ENCODE measurements around the gene SLC35B2. TPM values are rescaled to one million over a fixed set of nuclear protein-coding genes. Genes with fewer than 3 reads are reported as not detected.

SLC35B2 gene
- total RNA-seq, 1 experiment from 2014 or later = 28.9 TPM

DNA sequence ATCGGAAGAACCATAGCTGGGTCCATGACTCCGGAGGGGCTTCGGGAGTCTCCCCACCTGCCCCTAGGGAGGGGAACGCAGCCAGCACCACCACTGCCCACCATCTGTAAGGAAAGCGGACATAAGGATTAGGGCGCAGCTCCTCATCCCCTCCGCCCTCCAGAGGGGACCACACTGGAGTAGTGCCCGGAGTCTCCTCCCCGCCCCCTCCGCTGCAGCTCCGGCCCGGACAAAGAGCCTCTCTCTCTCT lies 628 bp downstream of the SLC35B2 start:
- Mint-ChIP-seq H3K36me3 (peaks cover 41% of the 10 kb centered on the region), H3K27ac (peak overlapping the region; percentile 87), H3K4me1 (peaks cover 30% of the 10 kb centered on the region), H3K4me3 (peak overlapping the region; percentile 83), H3K27me3 (ENCODE audit: low read depth) (no peaks in the 10 kb centered on the region), H3K9me3 (no peaks in the 10 kb centered on the region)
- CTCF ChIA-PET = interaction anchor here (0.6 to 4.4 kb wide), 39 partner anchors 8 to 627 kb away, joined by 3 to 76 read pairs (median 4); partner anchors contain the start of genes AARS2, HSP90AB1, SLC29A1 and TMEM151B
- TF ChIP-seq JUN (CRISPR knock-in tag; IDR thresholded peaks at IDR 0.05) (no peak), SP1 (CRISPR knock-in tag; conservative IDR thresholded peaks at IDR 0.05) (no peak), ZNF671 (CRISPR knock-in tag; IDR thresholded peaks at IDR 0.05) (0 out of 2 replicates have a peak, but pooled peaks have one; percentile 28)
- TF ChIP-seq, protein P1, sequence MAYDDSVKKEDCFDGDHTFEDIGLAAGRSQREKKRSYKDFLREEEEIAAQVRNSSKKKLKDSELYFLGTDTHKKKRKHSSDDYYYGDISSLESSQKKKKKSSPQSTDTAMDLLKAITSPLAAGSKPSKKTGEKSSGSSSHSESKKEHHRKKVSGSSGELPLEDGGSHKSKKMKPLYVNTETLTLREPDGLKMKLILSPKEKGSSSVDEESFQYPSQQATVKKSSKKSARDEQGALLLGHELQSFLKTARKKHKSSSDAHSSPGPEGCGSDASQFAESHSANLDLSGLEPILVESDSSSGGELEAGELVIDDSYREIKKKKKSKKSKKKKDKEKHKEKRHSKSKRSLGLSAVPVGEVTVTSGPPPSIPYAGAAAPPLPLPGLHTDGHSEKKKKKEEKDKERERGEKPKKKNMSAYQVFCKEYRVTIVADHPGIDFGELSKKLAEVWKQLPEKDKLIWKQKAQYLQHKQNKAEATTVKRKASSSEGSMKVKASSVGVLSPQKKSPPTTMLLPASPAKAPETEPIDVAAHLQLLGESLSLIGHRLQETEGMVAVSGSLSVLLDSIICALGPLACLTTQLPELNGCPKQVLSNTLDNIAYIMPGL (CRISPR knock-in tag; IDR thresholded peaks at IDR 0.05) = no peak
- TF ChIP-seq, protein P2, sequence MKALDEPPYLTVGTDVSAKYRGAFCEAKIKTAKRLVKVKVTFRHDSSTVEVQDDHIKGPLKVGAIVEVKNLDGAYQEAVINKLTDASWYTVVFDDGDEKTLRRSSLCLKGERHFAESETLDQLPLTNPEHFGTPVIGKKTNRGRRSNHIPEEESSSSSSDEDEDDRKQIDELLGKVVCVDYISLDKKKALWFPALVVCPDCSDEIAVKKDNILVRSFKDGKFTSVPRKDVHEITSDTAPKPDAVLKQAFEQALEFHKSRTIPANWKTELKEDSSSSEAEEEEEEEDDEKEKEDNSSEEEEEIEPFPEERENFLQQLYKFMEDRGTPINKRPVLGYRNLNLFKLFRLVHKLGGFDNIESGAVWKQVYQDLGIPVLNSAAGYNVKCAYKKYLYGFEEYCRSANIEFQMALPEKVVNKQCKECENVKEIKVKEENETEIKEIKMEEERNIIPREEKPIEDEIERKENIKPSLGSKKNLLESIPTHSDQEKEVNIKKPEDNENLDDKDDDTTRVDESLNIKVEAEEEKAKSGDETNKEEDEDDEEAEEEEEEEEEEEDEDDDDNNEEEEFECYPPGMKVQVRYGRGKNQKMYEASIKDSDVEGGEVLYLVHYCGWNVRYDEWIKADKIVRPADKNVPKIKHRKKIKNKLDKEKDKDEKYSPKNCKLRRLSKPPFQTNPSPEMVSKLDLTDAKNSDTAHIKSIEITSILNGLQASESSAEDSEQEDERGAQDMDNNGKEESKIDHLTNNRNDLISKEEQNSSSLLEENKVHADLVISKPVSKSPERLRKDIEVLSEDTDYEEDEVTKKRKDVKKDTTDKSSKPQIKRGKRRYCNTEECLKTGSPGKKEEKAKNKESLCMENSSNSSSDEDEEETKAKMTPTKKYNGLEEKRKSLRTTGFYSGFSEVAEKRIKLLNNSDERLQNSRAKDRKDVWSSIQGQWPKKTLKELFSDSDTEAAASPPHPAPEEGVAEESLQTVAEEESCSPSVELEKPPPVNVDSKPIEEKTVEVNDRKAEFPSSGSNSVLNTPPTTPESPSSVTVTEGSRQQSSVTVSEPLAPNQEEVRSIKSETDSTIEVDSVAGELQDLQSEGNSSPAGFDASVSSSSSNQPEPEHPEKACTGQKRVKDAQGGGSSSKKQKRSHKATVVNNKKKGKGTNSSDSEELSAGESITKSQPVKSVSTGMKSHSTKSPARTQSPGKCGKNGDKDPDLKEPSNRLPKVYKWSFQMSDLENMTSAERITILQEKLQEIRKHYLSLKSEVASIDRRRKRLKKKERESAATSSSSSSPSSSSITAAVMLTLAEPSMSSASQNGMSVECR (CRISPR knock-in tag; IDR thresholded peaks at IDR 0.05; ENCODE audit: borderline replicate concordance) = 0 out of 2 replicates have a peak, but pooled peaks have one; percentile 3
- TF ChIP-seq, protein P3, sequence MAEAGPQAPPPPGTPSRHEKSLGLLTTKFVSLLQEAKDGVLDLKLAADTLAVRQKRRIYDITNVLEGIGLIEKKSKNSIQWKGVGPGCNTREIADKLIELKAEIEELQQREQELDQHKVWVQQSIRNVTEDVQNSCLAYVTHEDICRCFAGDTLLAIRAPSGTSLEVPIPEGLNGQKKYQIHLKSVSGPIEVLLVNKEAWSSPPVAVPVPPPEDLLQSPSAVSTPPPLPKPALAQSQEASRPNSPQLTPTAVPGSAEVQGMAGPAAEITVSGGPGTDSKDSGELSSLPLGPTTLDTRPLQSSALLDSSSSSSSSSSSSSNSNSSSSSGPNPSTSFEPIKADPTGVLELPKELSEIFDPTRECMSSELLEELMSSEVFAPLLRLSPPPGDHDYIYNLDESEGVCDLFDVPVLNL (CRISPR knock-in tag; IDR thresholded peaks at IDR 0.05; ENCODE audit: borderline replicate concordance, low read depth) = 0 out of 2 replicates have a peak, but pooled peaks have one; percentile 5
- TF ChIP-seq, protein P4, sequence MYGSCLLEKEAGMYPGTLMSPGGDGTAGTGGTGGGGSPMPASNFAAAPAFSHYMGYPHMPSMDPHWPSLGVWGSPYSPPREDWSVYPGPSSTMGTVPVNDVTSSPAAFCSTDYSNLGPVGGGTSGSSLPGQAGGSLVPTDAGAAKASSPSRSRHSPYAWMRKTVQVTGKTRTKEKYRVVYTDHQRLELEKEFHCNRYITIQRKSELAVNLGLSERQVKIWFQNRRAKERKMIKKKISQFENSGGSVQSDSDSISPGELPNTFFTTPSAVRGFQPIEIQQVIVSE (CRISPR knock-in tag; IDR thresholded peaks at IDR 0.05; ENCODE audit: borderline replicate concordance) = no peak
- TF ChIP-seq, protein P5, sequence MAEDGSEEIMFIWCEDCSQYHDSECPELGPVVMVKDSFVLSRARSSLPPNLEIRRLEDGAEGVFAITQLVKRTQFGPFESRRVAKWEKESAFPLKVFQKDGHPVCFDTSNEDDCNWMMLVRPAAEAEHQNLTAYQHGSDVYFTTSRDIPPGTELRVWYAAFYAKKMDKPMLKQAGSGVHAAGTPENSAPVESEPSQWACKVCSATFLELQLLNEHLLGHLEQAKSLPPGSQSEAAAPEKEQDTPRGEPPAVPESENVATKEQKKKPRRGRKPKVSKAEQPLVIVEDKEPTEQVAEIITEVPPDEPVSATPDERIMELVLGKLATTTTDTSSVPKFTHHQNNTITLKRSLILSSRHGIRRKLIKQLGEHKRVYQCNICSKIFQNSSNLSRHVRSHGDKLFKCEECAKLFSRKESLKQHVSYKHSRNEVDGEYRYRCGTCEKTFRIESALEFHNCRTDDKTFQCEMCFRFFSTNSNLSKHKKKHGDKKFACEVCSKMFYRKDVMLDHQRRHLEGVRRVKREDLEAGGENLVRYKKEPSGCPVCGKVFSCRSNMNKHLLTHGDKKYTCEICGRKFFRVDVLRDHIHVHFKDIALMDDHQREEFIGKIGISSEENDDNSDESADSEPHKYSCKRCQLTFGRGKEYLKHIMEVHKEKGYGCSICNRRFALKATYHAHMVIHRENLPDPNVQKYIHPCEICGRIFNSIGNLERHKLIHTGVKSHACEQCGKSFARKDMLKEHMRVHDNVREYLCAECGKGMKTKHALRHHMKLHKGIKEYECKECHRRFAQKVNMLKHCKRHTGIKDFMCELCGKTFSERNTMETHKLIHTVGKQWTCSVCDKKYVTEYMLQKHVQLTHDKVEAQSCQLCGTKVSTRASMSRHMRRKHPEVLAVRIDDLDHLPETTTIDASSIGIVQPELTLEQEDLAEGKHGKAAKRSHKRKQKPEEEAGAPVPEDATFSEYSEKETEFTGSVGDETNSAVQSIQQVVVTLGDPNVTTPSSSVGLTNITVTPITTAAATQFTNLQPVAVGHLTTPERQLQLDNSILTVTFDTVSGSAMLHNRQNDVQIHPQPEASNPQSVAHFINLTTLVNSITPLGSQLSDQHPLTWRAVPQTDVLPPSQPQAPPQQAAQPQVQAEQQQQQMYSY (CRISPR knock-in tag; IDR thresholded peaks at IDR 0.05) = no peak
- ATAC-seq (no peak), DNase-seq (ENCODE audit: low spot score) (no peak)
- POLR2A ChIA-PET = interaction anchor here (0.5 to 3.7 kb wide), 18 partner anchors 10 to 330 kb away, joined by 3 to 83 read pairs (median 4); partner anchors contain the start of genes AARS2, CDC5L, HSP90AB1 and SLC29A1

DNA sequence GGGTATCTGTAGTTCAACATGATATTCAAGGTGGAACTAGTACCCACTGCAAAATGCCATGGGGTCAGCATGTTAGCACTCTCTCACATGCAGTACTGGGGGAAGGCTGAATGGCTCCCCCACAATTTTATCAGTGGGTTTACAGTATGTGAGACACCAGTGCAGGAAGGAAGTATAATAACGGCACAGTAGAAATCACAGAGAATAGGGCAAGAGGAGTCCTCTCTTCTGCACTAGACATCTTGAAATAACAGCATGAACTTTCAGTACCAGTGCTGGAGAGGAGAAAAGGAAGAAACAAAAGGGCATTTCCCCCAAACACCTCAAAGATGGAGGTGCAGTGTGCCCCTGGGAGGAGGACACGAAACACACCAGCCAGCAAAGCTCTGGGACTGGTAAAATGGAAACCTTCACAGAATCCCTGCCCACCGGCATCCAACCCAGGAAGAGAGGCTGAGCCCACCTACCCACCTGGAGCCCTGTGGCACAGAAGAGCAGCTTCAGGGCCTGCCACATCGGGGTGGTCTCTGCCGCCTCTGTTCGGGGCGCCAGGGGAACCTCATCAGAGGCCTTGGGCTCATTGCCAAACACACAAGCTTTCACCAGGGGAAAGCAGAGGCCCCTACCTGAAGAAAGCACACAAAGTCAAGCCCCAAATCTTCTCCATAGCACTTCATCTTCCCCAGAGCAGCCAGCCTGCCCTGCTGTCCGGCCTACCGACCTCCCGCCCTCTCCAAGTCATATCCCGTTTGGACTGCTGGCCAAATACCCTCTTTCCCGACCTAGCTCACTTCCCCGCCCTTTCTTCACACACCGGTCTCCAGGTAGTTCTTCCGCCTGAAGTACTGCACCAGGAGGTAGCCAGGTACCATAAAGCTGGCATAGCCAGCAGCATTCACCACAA lies 1.2 kb downstream of the SLC35B2 start:
- Mint-ChIP-seq H3K27me3 (ENCODE audit: low read depth) (no peaks in the 10 kb centered on the region), H3K4me3 (peak overlapping the region; percentile 83), H3K4me1 (peaks cover 32% of the 10 kb centered on the region), H3K27ac (peak overlapping the region; percentile 87), H3K36me3 (peaks cover 47% of the 10 kb centered on the region), H3K9me3 (no peaks in the 10 kb centered on the region)
- ATAC-seq (peak; percentile 1), DNase-seq (ENCODE audit: low spot score) (no peak)
- TF ChIP-seq, protein P6, sequence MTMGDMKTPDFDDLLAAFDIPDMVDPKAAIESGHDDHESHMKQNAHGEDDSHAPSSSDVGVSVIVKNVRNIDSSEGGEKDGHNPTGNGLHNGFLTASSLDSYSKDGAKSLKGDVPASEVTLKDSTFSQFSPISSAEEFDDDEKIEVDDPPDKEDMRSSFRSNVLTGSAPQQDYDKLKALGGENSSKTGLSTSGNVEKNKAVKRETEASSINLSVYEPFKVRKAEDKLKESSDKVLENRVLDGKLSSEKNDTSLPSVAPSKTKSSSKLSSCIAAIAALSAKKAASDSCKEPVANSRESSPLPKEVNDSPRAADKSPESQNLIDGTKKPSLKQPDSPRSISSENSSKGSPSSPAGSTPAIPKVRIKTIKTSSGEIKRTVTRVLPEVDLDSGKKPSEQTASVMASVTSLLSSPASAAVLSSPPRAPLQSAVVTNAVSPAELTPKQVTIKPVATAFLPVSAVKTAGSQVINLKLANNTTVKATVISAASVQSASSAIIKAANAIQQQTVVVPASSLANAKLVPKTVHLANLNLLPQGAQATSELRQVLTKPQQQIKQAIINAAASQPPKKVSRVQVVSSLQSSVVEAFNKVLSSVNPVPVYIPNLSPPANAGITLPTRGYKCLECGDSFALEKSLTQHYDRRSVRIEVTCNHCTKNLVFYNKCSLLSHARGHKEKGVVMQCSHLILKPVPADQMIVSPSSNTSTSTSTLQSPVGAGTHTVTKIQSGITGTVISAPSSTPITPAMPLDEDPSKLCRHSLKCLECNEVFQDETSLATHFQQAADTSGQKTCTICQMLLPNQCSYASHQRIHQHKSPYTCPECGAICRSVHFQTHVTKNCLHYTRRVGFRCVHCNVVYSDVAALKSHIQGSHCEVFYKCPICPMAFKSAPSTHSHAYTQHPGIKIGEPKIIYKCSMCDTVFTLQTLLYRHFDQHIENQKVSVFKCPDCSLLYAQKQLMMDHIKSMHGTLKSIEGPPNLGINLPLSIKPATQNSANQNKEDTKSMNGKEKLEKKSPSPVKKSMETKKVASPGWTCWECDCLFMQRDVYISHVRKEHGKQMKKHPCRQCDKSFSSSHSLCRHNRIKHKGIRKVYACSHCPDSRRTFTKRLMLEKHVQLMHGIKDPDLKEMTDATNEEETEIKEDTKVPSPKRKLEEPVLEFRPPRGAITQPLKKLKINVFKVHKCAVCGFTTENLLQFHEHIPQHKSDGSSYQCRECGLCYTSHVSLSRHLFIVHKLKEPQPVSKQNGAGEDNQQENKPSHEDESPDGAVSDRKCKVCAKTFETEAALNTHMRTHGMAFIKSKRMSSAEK (CRISPR knock-in tag; IDR thresholded peaks at IDR 0.05; ENCODE audit: borderline replicate concordance) = 0 out of 2 replicates have a peak, but pooled peaks have one; percentile 18
- TF ChIP-seq, protein P7, sequence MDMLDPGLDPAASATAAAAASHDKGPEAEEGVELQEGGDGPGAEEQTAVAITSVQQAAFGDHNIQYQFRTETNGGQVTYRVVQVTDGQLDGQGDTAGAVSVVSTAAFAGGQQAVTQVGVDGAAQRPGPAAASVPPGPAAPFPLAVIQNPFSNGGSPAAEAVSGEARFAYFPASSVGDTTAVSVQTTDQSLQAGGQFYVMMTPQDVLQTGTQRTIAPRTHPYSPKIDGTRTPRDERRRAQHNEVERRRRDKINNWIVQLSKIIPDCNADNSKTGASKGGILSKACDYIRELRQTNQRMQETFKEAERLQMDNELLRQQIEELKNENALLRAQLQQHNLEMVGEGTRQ (CRISPR knock-in tag; IDR thresholded peaks at IDR 0.05) = no peak
- 0 out of 2 replicates have a peak, but pooled peaks have one; percentile 9 for TF ChIP-seq PRRX2 (CRISPR knock-in tag; IDR thresholded peaks at IDR 0.05)
- POLR2A ChIA-PET = interaction anchor here (0.5 to 3.7 kb wide), 21 partner anchors 9 to 329 kb away, joined by 3 to 83 read pairs (median 4); partner anchors contain the start of genes AARS2, CDC5L, HSP90AB1 and SLC29A1
- CTCF ChIA-PET = interaction anchor here (0.6 to 4.4 kb wide), 40 partner anchors 9 to 627 kb away, joined by 3 to 76 read pairs (median 5); partner anchors contain the start of genes AARS2, HSP90AB1, SLC29A1 and TMEM151B
